Measurements from ENCODE around the gene CBR3.
"Not testable (repeated sequence)": the region's sequence is repeated elsewhere in the genome, so short reads cannot be mapped to it uniquely, and the experiment has no call there.

The CBR3 gene

GRCh38 chr21:36120304-36120888 is 14.5 kb upstream of the CBR3 start:
- DNase-seq (ENCODE audit: low spot score): no peak

DNA sequence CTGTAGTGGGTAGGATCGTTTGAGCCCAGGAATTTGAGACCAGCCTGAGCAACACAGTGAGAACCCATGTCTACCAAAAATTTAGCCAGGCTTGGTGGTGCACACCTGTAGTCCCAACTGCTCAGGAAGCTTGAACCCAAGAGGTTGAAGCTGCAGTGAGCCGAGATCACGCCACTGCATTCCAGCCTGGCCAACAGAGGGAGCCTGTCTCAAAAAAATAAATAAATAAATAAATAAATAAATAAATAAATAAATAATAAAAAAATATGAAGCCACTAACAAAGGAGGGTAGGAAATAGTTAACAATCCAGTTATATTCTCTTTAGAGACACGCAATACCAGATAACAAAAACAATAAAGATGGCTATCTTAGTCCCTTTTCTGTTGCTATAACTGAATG is 11.9 kb upstream of the CBR3 start:
- no peak for DNase-seq (ENCODE audit: low spot score)

DNA sequence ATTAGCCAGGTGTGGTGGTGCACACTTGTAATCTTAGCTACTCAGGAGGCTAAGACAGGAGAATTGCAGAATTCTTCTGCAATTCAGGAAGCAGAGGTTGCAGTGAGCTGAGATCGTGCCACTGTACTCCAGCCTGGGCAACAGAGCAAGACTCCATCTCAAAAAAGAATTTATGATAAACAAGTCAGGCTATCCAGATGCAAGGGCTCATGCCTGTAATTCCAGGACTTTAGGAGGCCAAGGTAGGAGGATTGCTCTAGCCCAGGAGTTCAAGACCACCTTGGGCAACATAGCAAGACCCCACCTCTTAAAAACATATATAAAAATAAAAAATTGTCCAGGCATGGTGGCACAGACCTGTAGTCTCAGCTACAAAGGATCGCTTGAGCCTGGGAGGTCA is 10.5 kb upstream of the CBR3 start:
- no peak for DNase-seq (ENCODE audit: low spot score)

GRCh38 chr21:36125512-36126207 is 9.2 kb upstream of the CBR3 start:
- DNase-seq (ENCODE audit: low spot score): peak; percentile 60

DNA sequence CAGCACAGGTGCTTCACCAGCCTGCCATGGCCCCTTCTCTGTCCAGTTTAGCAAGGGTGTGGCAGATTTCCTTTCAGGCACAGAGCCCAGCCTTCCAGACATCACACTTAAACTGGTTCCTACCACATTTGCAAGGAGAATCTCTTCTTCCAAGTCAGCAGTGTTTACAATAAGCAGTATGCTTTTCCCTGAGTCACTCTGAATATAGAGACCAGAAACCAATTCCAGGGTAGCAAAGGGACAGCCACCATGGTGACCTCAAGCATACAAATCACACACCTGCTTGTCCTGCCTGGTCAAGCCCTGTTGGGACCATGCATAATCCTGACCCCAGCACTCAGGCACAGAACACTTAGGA is 8.7 kb upstream of the CBR3 start:
- DNase-seq (ENCODE audit: low spot score): no peak

DNA sequence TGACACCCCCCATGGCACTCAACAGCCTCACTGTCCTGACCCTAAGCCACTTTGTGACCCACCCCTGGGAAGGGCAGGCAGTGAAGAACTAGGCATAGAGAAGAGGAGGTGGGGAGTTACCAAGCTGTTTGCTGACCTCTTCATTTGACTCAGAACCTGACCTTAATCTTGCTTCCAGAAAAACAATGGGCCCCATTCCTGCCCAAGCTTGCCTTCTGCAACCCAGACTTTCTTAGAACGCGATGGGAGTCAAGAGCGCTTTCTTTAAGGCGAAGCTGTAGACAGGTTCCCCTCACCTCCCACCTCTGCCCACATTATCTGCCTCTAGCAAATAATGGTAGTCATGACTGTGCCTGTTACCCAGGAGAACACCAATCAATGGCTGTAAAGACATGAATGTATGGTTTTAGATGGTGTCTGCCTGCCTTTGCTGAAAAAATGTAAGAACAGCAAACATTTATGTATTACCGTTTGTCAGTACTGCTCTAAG is 8.2 kb upstream of the CBR3 start:
- DNase-seq (ENCODE audit: low spot score): no peak

DNA sequence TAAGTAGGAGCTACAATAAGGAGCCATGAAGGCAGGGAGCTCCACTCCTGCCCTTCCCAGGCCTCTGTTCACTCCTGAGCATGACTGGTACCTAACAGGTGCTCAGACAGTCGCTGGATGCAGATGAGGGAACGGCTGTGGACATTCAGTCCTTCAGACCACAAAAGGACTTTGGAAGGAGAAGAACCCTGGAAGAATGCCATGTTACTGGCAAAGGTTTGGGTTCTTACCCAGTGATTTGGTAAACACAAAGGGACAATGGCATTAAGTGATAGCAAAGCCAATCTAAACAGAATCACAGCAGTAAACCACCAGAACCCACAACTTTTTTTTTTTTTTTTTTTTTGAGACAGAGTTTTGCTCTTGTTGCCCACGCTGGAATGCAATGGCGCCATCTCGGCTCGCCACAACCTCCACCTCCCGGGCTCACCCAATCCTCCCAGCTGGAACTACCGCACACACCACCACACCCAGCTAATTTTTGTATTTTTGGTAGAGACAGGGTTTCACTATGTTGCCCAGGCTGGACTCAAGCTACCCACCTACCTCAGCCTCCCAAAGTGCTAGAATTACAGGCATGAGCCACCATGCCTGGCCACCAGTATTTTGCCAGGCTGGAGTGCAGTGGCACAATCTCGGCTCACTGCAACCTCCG is 7.5 kb upstream of the CBR3 start:
- DNase-seq (ENCODE audit: low spot score): no peak

GRCh38 chr21:36127977-36128376 is 6.9 kb upstream of the CBR3 start:
- no peak for DNase-seq (ENCODE audit: low spot score)

GRCh38 chr21:36129219-36129618 is 5.7 kb upstream of the CBR3 start:
- no peak for DNase-seq (ENCODE audit: low spot score)

DNA sequence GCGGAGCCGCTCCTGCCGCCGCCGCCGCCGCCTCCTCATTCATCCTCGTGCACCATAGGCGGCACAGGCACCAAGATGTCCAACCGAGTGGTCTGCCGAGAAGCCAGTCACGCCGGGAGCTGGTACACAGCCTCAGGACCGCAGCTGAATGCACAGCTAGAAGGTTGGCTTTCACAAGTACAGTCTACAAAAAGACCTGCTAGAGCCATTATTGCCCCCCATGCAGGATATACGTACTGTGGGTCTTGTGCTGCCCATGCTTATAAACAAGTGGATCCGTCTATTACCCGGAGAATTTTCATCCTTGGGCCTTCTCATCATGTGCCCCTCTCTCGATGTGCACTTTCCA is 4.5 kb upstream of the CBR3 start:
- not testable (repeated sequence) for DNase-seq (ENCODE audit: low spot score)

- not testable (repeated sequence) for DNase-seq (ENCODE audit: low spot score)
Measured at GRCh38 chr21:36130839-36131238, 4.0 kb upstream of the CBR3 start.

- no peak for DNase-seq (ENCODE audit: low spot score)
Measured at GRCh38 chr21:36132696-36133095, 2.2 kb upstream of the CBR3 start.

DNA sequence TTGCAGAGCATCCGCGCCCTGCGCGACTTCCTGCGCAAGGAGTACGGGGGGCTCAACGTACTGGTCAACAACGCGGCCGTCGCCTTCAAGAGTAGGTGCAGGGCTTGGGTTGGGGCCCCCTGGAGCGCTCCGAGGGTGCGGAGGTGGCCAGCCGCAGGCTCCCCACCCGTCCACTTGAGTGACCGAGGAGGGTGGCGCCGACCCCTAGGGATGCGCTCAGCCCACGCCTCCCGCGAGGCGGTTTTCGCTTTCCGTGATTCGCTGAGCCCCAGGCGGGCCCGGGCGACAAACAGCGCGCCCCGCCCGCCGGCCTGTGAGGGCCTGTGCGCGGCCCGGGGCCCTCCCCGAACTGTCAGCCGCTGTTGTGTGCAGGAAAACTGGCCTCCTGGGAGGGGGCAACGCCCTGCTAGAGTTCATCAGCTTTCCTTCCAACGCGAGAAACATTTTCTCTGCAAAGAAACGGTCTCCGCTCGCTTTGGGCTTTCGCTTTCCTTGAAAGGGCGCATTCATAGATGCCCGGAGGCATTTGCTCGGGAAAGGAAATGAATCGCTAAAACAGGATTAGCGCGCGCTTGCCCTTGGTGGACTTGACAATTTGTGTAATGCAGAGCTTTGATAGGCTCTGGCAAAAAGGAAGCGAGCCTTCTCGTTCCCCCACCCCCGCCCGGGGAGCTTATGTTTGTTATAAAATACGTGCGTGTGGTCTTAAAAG is 668 bp downstream of the CBR3 start:
- peak; percentile 85 for DNase-seq (ENCODE audit: low spot score)

DNA sequence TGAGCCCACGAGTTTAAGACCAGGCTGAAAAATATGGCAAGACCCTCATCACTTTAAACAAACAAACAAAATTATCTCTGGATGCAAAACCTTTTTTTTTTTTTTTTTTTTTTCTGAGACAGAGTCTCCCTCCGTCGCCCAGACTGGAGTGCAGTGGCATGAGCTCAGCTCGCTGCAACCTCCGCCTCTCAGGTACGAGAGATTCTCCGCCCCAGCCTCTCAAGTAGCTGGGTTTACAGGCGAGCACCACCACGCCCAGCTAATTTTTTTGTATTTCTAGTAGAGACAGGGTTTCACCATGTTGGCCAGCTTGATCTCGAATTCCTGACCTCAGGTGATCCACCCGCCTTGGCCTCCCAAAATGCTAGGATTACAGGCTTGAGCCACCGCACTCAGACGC is 4.9 kb downstream of the CBR3 start:
- DNase-seq (ENCODE audit: low spot score): not testable (repeated sequence)

DNA sequence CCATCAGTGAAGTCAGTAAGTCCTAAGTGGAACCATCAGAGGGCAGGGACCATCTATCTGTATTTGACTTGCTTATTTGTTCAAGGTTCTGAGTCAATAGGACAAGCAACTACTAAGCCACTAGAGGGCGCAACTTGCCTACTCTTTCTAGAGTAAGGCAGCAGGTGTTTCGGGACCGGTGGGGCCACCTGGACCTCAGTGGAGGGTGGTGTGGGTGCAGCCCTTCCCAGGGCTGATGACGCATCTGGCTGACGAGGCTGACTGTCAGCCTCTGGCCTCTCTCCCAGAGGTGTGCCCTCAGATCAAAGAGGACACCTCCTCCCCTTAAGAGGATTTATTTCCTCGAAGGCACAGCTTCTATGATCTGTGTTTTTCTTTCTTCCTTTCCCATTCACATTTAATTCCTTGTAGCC is 6.6 kb downstream of the CBR3 start:
- peak; percentile 49 for DNase-seq (ENCODE audit: low spot score)

- DNase-seq (ENCODE audit: low spot score): not testable (repeated sequence)
Measured at GRCh38 chr21:36144233-36144632, 9.4 kb downstream of the CBR3 start.

DNA sequence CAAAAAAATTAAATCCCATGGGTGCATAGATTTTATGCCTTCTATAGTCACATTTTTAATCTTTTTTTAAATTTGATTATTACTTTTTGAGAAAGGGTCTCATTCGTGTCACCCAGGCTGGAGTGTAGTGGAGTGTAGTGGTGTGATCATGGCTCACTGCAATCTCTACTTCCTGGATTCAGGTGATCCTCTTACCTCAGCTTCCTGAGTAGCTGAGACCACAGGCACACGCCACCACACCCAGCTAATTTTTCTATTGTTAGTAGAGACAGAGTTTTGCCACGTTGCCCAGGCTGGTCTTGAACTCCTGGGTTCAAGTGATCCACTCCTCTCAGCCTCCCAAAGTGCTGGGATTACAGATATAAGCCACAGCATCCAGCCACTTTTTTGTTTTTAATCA is 10.4 kb downstream of the CBR3 start:
- DNase-seq (ENCODE audit: low spot score): no peak

GRCh38 chr21:36147911-36148310 is 13.0 kb downstream of the CBR3 start:
- no peak for DNase-seq (ENCODE audit: low spot score)

DNA sequence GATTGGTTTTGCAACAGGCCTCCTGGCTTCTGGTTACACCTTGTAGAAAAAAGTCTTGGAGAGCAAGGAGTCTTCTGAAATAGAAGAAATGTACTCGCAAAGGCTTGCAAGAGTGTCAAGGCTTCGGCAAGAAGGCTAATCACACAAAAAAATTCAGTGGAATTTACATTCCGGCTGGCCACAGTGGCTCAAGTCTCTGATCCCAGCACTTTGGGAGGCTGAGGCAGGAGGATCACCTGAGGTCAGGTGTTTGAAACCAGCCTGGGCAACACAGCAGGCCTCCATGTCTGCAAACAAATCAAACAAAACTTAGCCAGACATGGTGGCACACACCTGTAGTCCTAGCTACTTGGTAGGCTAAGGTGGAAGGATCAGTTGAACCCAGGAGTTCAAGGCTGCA is 14.0 kb downstream of the CBR3 start:
- DNase-seq (ENCODE audit: low spot score): no peak

- peak; percentile 33 for DNase-seq (ENCODE audit: low spot score)
Measured at GRCh38 chr21:36149788-36150711, 15.2 kb downstream of the CBR3 start.

DNA sequence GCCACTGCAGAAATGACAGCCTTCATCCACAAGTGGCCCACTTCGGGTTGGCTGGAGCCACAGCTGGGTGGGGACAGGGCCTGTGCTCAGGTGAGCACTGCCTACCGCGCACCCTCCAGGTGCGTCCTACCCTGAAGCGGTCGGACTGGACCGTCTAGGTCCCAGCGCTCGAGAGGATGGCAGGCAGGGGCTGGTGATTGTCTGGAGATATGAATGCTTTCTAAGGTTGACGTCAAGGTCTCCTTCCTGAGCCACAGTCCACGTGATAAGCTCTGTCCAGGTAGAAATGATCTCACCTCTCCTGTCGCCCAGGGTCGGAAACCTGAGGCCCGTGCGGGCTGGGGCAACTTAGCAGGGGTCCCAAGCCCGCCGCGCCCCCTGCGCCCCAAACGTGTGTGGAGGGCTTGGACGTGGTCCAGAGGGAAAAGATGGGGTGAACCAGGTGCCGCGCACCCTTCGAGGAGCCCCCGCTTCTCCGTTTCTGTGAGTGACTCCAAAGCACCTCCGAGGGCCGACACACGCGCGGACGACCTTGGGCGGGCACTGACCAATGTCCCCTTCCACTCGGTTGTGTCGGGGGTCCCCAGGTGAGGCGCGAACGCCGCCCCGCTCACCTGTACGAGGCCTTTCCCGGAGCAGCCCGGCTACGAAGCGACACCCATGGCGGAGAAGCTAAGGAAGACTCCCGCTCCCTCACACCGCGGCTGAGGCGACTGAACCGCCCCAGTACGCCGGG is 20.9 kb downstream of the CBR3 start:
- DNase-seq (ENCODE audit: low spot score): no peak

All from AG08396 (cell line).